ENCODE results near the gene SIX6.

SIX6 gene

DNA sequence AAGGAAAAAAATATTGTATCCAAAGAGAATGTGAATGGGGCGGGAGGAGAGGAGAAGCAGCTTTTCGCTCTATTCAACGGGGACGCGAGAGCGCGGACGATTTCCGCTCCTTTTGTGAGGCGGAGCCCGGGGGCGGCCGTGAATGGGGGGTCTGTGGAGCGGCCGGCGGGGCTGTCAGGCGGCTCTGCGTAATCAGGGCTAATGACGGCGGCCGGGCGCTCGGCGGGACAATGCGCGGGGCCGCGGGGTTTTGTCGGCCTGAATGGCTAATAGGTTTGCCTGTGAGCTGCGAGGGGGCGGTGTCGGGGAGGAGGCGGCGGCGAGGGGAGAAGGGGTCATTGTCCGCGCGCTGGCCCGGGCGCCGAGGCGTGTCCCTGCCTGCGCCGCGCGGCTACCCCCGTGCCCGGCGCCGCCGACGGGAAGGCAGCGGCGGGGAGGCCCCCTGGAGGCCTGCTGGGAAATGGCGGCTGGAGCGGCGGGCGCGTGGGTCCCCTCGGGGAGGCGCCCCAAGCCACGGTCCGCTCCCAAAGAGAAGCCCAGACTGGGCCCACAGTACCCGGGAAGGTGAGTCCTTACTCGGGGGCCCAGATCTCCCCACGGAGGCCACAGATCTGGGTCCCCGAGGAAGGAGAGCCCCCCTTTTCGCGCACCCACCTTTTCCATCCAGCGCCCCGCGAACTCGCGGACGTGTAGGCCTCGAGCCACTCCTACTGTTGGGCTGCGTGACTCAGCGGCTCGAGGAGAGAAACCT lies 6.0 kb downstream of the SIX6 start:
- no peak for DNase-seq

GRCh38 chr14:60515511-60516289 lies 6.8 kb downstream of the SIX6 start:
- DNase-seq, result no peak

GRCh38 chr14:60532442-60532841 lies 23.5 kb downstream of the SIX6 start:
- DNase-seq, result no peak

GRCh38 chr14:60537663-60538062 lies 28.7 kb downstream of the SIX6 start:
- DNase-seq, result no peak

- DNase-seq, result no peak
Observed at GRCh38 chr14:60544659-60545058, 35.7 kb downstream of the SIX6 start.

DNA sequence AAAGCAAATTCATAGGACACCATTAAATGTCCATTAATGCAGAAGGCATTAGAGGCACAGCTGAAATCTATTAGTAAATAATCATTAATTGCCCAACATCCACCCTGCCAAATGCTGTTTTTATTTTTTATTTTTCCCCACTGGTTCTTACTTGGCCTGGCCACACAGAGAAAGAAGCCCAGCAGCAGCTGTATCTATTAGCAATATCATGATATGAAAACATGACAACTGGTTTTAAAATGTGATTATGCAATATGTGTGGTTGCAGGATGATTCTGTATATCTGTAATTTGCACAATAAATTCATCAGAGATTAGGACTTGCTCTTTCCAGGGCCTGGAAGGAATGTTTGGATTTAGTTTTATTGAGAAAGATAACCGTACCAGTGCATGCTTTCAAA lies 44.9 kb downstream of the SIX6 start:
- DNase-seq, result no peak

DNA sequence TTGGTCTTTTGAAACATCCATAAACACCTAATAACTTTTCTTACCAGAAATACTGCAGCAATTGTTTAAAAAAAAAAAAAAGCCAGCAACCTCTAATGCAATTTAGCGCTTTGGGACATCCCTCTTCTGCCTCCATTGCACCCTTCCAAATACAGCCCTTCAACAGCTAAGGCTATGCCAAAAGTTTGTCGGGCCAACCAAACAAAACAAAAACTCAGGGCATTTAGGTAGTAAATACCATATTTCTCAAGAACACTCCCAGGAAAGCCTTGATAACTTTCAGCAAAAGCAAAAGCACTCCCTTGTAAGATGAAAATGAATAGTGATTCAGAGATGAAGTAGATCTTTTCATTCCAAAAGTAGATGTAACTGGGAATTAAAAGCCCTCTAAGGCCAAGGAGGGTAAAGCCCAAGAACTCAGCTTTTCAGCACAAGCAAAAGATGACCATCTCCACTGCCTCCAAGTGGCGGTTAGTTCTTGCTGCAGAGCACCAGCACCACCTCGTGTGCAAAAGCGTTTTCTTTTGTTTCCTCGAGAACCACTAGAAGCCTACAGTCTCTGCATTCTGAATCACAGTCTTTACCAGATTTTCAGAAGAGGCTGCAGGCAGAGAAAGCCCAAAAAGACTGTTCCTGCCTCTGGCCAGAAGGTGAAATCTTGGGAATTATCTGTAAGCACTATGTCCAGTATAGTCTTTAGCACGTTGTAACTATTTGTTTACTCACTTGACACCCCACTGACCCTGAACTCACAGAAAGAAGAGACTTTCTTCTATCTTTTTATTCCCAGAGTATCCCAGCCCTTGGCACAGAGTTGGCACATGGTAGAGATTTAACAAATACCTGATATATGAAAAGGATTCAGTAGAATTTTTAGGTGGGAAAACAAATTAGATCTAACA lies 53.1 kb downstream of the SIX6 start:
- DNase-seq, result no peak

Measured in activated T-cell treated with anti-CD3 and anti-CD28 coated beads for 4 hours (primary cell).